AG10803 (cell line): ENCODE measurements around the gene GSK3B.

ENCODE experiments used
- DNase-seq: peaks from one replicate; pipeline ENCODE4 v3.0.0; 2010; ENCODE audit warnings: low read depth
- H3K4me3 ChIP-seq: 2 replicates; pipeline ENCODE4 v1.5.1; 2011; ENCODE audit warnings: mild to moderate bottlenecking, low read length, control low read depth
- TF ChIP-seq, protein P1 (sequence below): conservative IDR thresholded peaks from 2 replicates; pipeline ENCODE4 v1.5.1; 2011; ENCODE audit warnings: mild to moderate bottlenecking, low read length, control low read depth, inconsistent platforms

GSK3B gene

DNA sequence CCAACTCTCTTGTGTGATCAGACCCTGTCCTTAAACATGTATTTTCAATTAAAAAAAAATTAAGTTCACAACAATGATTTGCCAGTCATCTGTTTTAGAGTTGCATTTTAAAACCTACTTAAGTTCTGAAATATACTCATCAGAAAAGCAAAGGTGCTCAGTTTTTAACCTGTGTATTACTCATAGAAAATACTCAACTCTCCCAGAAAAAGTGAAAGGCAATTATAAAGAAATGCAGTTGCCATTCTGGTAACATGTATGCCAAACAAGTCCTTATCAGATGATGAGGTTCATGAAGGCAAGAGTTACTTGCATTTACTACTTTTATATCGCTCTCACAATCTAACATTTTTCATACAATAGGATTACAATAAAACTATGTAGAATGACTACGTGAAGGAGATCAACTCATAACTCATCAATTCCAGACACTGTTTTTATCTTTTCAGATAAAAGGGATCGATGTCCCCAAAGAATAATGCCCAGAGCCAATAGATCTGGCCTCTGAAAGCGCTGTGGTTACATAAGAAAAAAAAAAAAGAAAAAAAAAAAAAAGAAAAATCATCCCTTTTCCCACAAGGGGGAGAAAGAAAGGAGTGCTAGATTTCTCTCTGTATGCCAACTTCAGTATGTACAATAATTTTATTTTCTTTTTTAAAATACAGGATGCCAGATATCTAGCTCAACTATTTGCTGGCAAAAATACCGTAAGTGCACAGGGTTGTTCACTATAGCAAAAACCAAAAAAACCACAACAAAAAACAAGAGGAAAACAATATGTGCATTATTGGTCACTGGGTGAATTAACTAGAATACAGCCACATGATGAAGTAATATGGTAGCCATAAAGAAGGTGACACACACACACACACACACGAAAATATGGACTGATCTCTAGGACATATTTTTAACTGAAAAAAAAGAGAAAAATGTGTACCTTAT is 175.0 kb downstream of the GSK3B start:
- no peak overlapping the region for H3K4me3 ChIP-seq
- TF ChIP-seq, protein P1, sequence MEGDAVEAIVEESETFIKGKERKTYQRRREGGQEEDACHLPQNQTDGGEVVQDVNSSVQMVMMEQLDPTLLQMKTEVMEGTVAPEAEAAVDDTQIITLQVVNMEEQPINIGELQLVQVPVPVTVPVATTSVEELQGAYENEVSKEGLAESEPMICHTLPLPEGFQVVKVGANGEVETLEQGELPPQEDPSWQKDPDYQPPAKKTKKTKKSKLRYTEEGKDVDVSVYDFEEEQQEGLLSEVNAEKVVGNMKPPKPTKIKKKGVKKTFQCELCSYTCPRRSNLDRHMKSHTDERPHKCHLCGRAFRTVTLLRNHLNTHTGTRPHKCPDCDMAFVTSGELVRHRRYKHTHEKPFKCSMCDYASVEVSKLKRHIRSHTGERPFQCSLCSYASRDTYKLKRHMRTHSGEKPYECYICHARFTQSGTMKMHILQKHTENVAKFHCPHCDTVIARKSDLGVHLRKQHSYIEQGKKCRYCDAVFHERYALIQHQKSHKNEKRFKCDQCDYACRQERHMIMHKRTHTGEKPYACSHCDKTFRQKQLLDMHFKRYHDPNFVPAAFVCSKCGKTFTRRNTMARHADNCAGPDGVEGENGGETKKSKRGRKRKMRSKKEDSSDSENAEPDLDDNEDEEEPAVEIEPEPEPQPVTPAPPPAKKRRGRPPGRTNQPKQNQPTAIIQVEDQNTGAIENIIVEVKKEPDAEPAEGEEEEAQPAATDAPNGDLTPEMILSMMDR, result peak; percentile 10; the same call in 1 of the 2 replicates
- DNase-seq, result no peak

DNA sequence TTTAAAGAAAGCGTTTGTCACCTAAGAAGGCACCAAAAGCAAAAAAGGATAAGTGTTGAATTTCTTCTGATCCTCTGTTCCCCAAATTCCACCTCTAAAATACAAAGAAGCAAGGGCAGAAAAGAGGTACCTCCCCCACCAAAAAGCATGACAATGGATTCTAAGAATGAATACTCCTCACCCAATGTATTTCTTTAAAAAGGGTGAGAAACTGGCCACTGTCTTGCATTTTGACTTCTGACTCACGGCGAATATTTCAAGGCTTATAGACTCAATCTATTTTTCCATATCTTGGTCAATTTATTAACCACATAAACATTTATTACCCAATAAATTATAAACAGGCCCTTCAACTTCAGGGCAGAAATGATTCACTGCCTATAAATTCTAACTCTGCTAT is 181.2 kb downstream of the GSK3B start:
- H3K4me3 ChIP-seq, result no peak overlapping the region
- TF ChIP-seq, protein P1, result no peak
- peak; percentile 12 for DNase-seq

DNA sequence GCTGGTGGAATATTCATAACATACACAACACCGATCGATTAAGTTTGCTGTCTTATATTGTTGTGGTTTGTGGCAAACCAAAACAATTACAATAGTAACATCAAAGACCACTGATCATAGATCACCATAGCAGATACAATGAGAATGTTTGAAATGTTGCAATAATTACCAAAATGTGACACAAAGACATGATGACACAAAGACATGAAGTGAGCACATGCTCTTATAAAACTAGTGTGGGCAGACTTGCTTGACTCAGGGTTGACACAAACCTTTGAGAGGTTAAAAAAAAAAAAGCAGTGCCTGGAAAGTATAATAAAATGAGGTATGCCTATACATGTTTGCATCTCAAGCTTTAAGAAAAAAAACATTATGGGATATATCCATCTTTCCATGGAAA is 182.0 kb downstream of the GSK3B start:
- peak; percentile 8 for DNase-seq

DNA sequence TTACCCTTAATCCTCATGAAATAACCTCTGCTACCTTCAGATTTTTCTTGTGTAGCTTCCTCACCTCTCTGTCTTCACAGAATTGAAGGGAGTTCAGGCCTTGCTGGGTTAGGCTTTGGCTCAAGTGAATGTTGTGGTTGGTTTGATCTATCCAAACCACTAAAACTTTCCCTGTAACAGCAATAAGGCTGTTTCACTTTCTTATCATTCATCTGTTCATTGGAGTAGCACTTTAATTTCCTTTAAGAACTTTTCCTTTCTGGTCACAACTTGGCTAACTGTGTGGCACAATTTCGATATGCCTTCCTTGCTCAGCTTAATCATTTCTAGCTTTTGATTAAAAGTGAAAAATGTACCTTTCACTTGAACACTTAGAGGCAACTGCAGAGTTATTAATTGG is 182.5 kb downstream of the GSK3B start:
- no peak overlapping the region for H3K4me3 ChIP-seq
- no peak for DNase-seq
- TF ChIP-seq, protein P1, result no peak

More for the DNA sequence above, 182.0 kb downstream of the GSK3B start:
- TF ChIP-seq, protein P1, result no peak
- no peak overlapping the region for H3K4me3 ChIP-seq

DNA sequence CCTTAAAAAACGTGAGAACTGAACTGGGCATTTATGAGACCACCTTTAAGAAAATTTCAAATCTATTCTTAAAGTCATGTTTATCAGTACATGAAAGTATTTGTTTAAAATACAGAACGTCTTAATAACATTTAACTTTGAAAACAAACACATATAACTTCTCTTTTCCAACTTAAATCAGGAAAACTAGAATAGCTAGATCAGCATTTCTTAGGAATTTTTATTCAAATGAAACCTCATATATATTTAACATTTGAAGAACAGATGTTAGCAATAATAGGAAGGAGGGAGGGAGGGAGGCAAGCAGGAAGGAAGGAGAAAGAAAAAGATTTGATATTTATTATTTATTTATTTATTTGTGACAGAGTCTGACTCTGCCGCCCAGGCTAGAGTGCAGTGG is 192.2 kb downstream of the GSK3B start:
- H3K4me3 ChIP-seq, result no peak overlapping the region
- TF ChIP-seq, protein P1, result no peak
- no peak for DNase-seq

DNA sequence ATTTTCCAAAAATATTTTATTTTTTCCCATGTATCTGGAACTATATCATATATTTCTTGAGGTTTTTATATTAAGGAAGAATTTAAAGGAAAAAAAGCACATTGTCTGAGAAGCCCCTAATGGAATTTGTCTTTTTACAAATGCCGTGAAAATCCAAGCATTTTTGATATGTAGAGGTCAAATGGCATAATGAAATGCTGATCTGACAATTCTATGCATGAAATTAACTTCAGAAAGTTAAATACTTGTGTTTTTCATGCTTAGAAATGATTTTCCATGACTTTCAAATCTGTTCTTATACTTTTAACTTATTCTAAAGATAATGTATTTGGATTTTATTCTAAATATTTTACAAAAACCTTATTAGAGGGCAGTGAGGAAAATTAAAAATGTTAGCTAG is 193.1 kb downstream of the GSK3B start:
- DNase-seq, result no peak
- TF ChIP-seq, protein P1, result no peak
- H3K4me3 ChIP-seq, result no peak overlapping the region

DNA sequence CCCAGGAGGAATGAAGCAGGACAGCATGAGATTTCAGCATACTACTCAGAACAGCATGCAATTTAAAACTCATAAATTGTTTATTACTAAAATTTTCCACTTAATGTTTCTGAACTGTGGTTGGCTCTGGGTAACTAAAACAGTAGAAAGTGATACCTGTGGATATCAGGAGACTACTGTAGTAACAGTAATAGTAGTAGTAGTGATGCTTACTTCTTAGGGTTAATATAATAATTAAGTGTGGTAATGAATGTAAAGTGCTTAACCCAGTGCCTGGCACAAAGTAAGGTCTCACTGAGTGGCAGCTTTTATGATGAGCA is 195.1 kb downstream of the GSK3B start:
- H3K4me3 ChIP-seq, result no peak overlapping the region
- DNase-seq, result no peak
- TF ChIP-seq, protein P1, result no peak
